Measurements from ENCODE around the gene NMNAT3. TPM values are rescaled to one million over a fixed set of nuclear protein-coding genes. Genes with fewer than 3 reads are reported as not detected.

NMNAT3 gene
- total RNA-seq, 2 experiments from 2014 or later, result 1.5 to 1.9 TPM

DNA sequence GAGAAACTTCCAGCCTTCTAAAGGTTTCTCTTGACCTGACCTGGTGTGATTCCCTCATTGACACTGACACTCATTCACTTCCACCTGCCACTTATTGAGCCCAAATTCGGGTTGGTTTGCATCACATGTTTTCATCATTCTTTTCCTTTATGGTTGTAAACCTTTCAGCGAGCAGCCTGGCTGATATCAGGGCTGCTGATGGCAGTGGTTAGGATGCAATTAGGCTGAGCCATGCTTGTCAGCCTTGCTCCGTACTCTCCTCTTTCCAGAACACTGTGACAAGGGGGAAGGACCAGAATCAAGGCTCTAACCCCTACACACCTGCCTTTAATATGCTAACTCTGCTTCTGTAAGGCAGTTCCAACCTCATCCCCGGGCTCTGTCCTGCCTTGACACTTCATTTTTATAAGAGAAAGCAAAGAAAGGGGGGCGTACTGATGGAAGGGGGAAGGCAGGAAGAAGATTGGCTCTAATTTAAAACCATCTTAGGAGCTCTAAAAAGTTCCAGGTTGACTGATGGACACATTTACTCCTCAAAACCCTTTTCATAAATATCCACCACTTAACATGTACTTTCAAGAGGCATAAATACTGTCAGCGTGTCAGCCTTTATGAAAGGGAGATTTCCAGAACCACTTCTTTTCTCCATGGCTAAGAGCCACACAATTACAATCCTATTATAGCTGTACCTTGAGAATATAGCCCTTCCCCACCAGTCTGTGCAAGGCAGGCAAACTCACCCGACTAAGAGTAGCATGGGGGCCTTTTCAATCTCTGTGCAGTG, 5.7 kb downstream of the NMNAT3 start:
- TF ChIP-seq, protein P1, sequence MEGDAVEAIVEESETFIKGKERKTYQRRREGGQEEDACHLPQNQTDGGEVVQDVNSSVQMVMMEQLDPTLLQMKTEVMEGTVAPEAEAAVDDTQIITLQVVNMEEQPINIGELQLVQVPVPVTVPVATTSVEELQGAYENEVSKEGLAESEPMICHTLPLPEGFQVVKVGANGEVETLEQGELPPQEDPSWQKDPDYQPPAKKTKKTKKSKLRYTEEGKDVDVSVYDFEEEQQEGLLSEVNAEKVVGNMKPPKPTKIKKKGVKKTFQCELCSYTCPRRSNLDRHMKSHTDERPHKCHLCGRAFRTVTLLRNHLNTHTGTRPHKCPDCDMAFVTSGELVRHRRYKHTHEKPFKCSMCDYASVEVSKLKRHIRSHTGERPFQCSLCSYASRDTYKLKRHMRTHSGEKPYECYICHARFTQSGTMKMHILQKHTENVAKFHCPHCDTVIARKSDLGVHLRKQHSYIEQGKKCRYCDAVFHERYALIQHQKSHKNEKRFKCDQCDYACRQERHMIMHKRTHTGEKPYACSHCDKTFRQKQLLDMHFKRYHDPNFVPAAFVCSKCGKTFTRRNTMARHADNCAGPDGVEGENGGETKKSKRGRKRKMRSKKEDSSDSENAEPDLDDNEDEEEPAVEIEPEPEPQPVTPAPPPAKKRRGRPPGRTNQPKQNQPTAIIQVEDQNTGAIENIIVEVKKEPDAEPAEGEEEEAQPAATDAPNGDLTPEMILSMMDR (IDR thresholded peaks at IDR 0.05), result no peak
- H3K27ac Mint-ChIP-seq, result no peak overlapping the region
- H3K36me3 ChIP-seq (ENCODE audit: insufficient read depth, low read length), result no peaks in the 10 kb centered on the region
- intact Hi-C loops (cut with DNase I, micrococcal nuclease), result loop anchor here in 1 of 2 experiments (10.0 kb wide), 2 partner anchors 1273 to 1347 kb away; partner anchors contain the start of genes NME9 and SLC25A36
- ChIA-PET CTCF (no interaction called here), POLR2A (no interaction called here)
- no peak overlapping the region for H3K27ac ChIP-seq (ENCODE audit: low read depth in 1 of 2, low read length in 2 of 2)
- no peaks in the 10 kb centered on the region for H3K36me3 Mint-ChIP-seq (ENCODE audit: low read depth)
- no peaks in the 10 kb centered on the region for H3K9me3 ChIP-seq (ENCODE audit: control insufficient read depth in 1 of 2, insufficient read depth in 1 of 2, low read length in 2 of 2)
- no peak for ATAC-seq (ENCODE audit: poor library complexity)
- H3K9me3 Mint-ChIP-seq, result no peaks in the 10 kb centered on the region
- no peaks in the 10 kb centered on the region for H3K27me3 ChIP-seq (ENCODE audit: control insufficient read depth in 1 of 2, insufficient read depth in 2 of 2, low read length in 2 of 2)
- DNase-seq, result no peak
- H3K4me1 Mint-ChIP-seq (ENCODE audit: low read depth), result peaks cover 8% of the 10 kb centered on the region
- no peak overlapping the region for H3K4me3 ChIP-seq (ENCODE audit: low read length)
- no peak overlapping the region for H3K4me3 Mint-ChIP-seq
- no peaks in the 10 kb centered on the region for H3K27me3 Mint-ChIP-seq
- H3K4me1 ChIP-seq (ENCODE audit: insufficient read depth, low read length), result peaks cover 8% of the 10 kb centered on the region

GRCh38 chr3:139671107-139671506, 6.7 kb downstream of the NMNAT3 start:
- Mint-ChIP-seq H3K9me3 (no peaks in the 10 kb centered on the region), H3K27ac (no peak overlapping the region), H3K4me1 (ENCODE audit: low read depth) (no peaks in the 10 kb centered on the region), H3K27me3 (no peaks in the 10 kb centered on the region), H3K36me3 (ENCODE audit: low read depth) (no peaks in the 10 kb centered on the region), H3K4me3 (no peak overlapping the region)
- H3K4me3 ChIP-seq (ENCODE audit: low read length), result no peak overlapping the region
- H3K27ac ChIP-seq (ENCODE audit: low read depth in 1 of 2, low read length in 2 of 2), result no peak overlapping the region
- no peaks in the 10 kb centered on the region for H3K4me1 ChIP-seq (ENCODE audit: insufficient read depth, low read length)
- no peaks in the 10 kb centered on the region for H3K9me3 ChIP-seq (ENCODE audit: control insufficient read depth in 1 of 2, insufficient read depth in 1 of 2, low read length in 2 of 2)
- TF ChIP-seq, protein P1 (IDR thresholded peaks at IDR 0.05), result no peak
- DNase-seq, result no peak
- intact Hi-C loops (cut with DNase I, micrococcal nuclease), result loop anchor here in 1 of 2 experiments (10.0 kb wide), 2 partner anchors 1274 to 1346 kb away; partner anchors contain the start of genes NME9 and SLC25A36
- no peak for ATAC-seq (ENCODE audit: poor library complexity)
- ChIA-PET CTCF (no interaction called here), POLR2A (no interaction called here)
- H3K27me3 ChIP-seq (ENCODE audit: control insufficient read depth in 1 of 2, insufficient read depth in 2 of 2, low read length in 2 of 2), result no peaks in the 10 kb centered on the region
- no peaks in the 10 kb centered on the region for H3K36me3 ChIP-seq (ENCODE audit: insufficient read depth, low read length)

DNA sequence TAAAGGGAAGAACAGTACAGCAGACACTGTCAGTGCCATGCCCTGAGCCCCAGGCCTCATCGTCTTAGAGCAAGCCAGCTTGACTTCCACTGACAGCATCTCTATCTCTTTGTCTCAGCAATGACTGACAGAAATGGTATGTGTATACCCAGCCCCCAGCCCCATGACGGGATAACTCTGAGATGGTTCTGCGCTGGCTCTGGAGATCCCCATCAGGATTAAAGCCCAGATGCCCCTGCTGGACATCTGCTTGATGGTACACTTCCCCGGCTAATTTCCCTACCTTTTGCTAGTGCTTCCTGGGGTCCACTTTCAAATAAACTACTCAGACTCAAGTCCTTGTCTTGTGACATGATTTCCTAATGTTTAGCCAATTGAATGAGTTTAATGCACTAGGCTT, 7.6 kb downstream of the NMNAT3 start:
- no peak overlapping the region for H3K4me3 Mint-ChIP-seq
- Histone ChIP-seq H3K36me3 (ENCODE audit: insufficient read depth, low read length) (no peaks in the 10 kb centered on the region), H3K4me3 (ENCODE audit: low read length) (no peak overlapping the region), H3K27ac (ENCODE audit: low read depth in 1 of 2, low read length in 2 of 2) (no peak overlapping the region), H3K9me3 (ENCODE audit: control insufficient read depth in 1 of 2, insufficient read depth in 1 of 2, low read length in 2 of 2) (no peaks in the 10 kb centered on the region), H3K27me3 (ENCODE audit: control insufficient read depth in 1 of 2, insufficient read depth in 2 of 2, low read length in 2 of 2) (no peaks in the 10 kb centered on the region), H3K4me1 (ENCODE audit: insufficient read depth, low read length) (no peaks in the 10 kb centered on the region)
- H3K27ac Mint-ChIP-seq, result no peak overlapping the region
- ATAC-seq (ENCODE audit: poor library complexity), result no peak
- intact Hi-C loops (cut with DNase I, micrococcal nuclease), result loop anchor here in 1 of 2 experiments (10.0 kb wide), 2 partner anchors 1275 to 1345 kb away; partner anchors contain the start of genes NME9 and SLC25A36
- no peaks in the 10 kb centered on the region for H3K4me1 Mint-ChIP-seq (ENCODE audit: low read depth)
- POLR2A ChIA-PET, result no interaction called here
- no peaks in the 10 kb centered on the region for H3K27me3 Mint-ChIP-seq
- no peaks in the 10 kb centered on the region for H3K36me3 Mint-ChIP-seq (ENCODE audit: low read depth)
- TF ChIP-seq, protein P1 (IDR thresholded peaks at IDR 0.05), result no peak
- CTCF ChIA-PET, result no interaction called here
- no peaks in the 10 kb centered on the region for H3K9me3 Mint-ChIP-seq
- no peak for DNase-seq

Data from CD4-positive, alpha-beta T cell (primary cell).